ENCODE data around the gene LMX1A.

LMX1A gene

GRCh38 chr1:165265196-165265838, 91.2 kb downstream of the LMX1A start:
- DNase-seq (ENCODE audit: low spot score), result no peak

- DNase-seq (ENCODE audit: low spot score), result no peak
Observed at GRCh38 chr1:165259706-165260428, 96.6 kb downstream of the LMX1A start.

DNA sequence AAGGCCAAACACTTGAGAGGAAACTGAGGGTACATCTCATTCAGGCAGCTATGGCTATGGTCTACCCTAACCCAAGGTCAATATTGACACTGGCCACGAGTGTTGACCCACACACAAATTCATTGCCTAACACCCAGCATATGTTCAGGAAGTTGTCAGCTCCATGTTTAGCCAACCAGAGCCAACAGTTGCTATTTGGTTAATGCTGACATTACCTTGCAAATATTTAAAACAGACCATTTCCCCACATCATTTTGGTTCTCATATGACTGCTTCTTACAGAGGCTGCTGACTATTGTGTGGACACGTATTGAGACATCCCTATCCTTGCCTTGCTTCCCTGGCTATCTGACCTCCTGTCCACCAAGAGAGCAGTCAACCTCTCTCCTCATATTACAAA, 97.3 kb downstream of the LMX1A start:
- DNase-seq (ENCODE audit: low spot score), result no peak

DNA sequence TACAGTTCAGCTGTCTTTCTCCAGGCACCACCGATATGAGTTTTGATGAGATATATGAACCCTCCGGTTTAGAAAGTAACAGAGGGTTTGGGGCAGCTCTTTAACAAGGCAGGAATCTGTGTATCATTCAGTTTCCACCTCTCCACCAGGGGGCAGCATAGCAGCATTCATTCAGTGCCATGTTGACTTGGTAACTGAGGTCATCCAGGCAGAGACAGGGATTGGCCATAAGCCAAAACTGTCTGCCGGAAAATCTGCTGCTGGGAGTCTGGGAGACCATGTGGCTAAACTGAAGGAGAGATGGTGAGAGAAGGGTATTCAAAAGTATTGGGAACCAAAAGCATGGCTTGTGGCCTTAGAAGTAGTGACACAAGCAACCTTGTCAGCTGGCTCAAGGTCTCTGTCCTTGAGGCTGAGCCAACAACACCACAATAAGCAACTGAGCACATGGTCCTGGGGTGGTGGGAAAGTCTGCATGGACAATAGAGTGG, 98.5 kb downstream of the LMX1A start:
- peak; percentile 66 for DNase-seq (ENCODE audit: low spot score)

GRCh38 chr1:165254896-165255625, 101.5 kb downstream of the LMX1A start:
- no peak for DNase-seq (ENCODE audit: low spot score)

DNA sequence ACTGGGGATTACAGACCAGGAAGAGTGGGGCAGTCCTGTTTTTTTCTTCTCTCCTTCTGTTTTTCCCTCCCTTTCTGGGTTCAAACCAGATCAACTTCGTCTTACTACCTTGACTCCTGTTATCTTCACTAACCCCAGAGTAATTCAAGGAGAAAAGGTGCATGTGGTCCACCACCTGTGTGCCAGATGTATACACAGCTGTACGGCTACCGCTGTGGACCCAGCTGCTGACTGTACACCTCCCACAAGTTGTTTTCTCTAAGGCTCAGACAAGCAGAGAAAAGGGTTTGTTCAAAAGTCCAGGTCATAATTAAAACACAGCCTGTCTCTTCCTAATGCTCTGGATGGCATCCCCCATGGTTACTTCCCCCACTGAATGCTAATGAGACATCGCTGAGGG, 102.1 kb downstream of the LMX1A start:
- no peak for DNase-seq (ENCODE audit: low spot score)

DNA sequence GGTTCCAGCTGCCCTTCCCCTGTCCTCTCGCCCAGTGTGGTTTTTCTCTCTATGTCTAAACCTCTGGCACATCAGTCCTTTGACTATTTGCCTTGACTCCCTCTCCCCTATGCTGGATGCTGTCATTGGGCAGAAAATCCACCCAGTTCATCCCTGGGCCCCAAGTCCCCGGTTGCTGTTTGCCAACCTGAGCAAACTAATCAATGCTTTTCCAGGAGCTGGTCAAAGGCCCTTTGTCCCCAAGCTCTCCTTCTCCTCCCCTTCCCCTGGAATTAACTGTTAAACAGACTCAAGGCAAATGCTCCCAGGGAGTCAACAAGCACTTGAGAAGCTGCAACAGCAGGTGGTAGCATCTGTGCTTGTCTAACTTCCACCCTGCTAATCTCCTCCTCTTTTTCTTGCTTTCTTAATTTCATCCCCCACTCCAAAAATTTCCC, 102.7 kb downstream of the LMX1A start:
- DNase-seq (ENCODE audit: low spot score), result no peak

DNA sequence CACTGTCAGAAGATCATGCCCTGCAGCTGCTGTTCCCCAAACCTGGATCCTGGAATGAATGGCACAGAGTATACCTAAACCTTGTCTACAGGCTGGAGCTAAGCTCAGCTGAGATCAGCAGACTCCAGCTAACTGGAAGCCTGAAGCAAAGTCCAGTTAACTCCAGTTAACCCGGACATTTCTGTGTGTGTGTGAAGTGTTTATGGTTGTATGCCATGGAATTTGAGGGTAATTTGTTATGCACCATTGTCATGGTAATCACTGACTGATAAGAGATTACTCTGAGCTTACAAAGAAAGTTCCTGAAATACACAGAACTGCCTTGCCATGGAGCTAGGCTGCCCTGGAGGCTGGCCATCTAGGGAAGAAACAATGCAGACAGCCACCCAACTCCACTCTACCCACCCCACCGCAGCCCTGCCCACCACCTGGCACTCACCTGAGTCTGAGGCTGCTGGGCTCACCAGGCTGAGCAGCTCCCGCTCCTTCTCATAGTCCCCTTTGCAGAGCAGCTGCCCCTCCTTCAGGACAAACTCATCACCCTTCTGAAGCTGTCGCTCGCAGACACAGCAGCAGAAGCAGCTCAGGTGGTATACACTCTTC, 107.4 kb downstream of the LMX1A start:
- no peak for DNase-seq (ENCODE audit: low spot score)

- DNase-seq (ENCODE audit: low spot score), result no peak
Observed at GRCh38 chr1:165241952-165242351, 114.6 kb downstream of the LMX1A start.

GRCh38 chr1:165241321-165241720, 115.2 kb downstream of the LMX1A start:
- no peak for DNase-seq (ENCODE audit: low spot score)

- no peak for DNase-seq (ENCODE audit: low spot score)
Observed at GRCh38 chr1:165240492-165240891, 116.0 kb downstream of the LMX1A start.

- no peak for DNase-seq (ENCODE audit: low spot score)
Observed at GRCh38 chr1:165239873-165240272, 116.6 kb downstream of the LMX1A start.

DNA sequence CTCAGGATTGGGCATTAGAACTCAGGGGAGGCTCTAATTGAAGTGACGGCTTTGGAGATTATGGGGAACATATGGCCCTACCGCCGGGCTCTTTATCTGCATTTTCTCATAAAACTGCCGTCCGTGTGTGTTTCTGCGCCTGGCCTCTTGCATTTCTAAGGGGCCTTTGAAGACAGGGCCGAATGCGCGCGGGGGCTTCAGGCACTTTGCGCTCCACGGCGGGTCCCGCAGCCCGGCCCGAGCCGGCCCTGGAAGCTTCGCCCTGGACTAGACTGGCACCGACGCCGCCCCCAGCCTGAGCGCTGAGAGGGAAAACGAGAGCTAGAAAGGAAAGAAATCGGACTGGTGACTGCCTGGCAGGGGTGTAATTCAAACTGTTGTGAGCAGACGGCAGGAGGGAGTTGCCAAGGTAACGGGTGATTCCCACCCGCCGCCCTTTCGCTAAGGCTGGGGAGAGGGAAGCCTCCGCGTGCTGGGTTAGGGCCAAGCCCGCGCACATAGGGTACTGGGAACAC, 120.7 kb downstream of the LMX1A start:
- no peak for DNase-seq (ENCODE audit: low spot score)

DNA sequence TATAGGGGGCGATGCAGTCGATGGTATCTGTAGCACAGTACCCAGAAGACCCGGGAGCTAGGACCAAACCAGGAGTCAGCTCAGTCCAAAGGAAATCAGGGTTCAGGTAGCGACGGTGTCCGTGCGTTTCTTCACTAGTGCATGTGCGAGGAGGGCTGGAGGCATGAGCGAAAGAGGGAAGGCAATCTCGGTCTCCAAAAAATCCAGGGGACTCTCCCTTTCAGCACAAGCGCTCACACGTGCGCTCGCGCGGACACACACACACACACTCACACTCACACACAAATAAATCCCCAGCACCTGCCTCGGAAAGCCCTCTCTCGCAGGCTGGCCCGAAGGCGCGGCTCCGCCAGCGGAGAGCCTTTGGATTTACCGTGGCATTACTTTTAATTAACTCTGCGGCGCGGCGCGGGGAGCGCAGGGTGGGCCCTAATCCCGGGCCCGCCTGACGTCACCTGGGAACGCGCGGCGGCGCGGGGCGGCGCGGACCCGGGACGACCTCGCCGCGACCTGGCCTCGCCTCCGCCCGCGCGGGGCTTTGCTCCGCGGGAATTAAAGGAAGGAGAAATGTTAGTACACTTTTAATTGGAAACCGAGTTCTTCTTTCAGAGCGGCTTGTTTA, 121.2 kb downstream of the LMX1A start:
- DNase-seq (ENCODE audit: low spot score), result no peak

GRCh38 chr1:165234149-165234548, 122.4 kb downstream of the LMX1A start:
- DNase-seq (ENCODE audit: low spot score), result no peak

- DNase-seq (ENCODE audit: low spot score), result no peak
Observed at GRCh38 chr1:165228676-165229075, 127.8 kb downstream of the LMX1A start.

DNA sequence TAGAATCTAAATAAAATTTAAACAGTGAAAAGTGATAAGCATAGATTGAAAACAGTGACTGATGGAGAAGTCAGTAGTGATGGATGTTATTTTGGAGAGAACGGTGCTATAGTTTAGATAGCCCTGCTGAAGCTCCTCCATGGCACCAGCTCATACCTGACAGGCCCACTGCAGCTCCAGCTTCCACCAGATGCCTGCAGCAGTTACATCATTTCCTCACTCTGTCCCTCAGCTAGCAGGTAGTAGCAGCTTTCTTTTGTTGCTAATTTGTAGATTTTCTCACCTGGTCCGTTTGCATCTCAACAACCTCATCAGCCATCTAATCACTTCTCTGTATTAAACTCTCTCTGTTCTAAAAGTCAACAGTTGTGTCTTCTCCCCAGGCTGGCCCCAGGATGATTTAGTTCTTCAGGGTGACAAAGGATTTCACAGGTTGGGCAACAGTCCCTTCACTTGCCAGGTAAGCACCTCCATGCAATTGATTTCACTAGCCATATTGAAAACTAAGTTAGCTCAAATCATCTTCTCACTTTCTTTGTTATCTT, 128.3 kb downstream of the LMX1A start:
- DNase-seq (ENCODE audit: low spot score), result no peak

- DNase-seq (ENCODE audit: low spot score), result no peak
Observed at GRCh38 chr1:165226326-165226725, 130.2 kb downstream of the LMX1A start.

DNA sequence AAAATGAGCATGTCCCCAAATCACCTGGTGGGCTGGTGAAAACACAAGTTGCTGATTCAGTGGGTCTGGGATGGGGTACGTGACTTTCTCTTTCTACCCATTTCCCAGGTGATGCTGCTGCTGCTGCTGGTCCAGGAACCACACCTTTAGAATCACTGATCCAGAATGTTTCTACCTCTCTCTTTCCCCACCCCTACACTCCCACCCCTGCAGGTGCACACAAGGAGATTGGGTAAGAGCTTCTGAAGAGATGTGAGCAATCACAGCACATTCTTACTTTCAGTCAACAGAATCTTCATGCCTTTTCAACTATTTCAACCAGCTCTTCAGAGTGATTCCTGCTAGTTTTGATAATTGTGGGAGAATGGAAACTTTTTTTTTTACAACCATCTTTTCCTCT, 130.9 kb downstream of the LMX1A start:
- DNase-seq (ENCODE audit: low spot score), result no peak

DNA sequence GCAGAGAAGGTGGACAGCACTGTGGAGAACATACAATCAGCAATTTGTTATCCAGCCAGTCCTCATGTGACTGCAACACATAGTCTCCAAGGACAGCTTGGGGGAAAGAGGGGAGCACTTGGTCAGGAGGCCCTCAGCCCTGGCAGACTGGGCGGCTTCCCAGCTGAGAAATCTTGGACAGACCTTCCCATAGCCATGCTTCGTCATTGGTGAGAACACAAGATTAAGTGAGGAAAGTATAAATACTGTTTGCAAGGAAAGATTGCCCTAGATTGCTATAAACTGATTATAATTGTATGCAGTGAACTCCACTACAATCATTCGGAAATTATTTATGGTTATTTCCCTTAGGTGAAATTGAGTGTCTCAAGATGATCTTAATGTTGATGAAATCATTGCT, 131.5 kb downstream of the LMX1A start:
- DNase-seq (ENCODE audit: low spot score), result no peak

DNA sequence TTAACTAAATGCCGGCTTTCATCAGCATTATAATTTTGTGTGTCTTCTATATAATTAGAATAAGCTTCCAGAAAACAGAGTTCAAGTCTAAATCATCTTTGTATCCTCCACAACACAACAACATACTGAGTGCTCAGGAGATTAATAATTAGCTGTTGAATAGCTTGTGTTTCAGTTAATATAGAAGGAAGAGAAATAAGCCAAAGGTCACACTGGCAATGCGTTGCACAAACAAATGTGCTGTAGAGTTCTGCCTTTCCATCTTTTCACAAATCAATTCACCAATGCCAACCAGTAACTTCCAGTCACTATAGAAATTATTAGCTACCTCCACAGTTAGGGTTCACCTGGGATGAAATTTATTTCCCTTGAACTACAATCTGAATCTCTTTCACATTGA, 132.0 kb downstream of the LMX1A start:
- no peak for DNase-seq (ENCODE audit: low spot score)

- no peak for DNase-seq (ENCODE audit: low spot score)
Observed at GRCh38 chr1:165222580-165222979, 133.9 kb downstream of the LMX1A start.
